HG03558 (cell line): ENCODE measurements around the gene NACC2.

ENCODE experiments used
- ATAC-seq: cut with Tn5 transposase; IDR thresholded peaks from one replicate; pipeline ENCODE4 v1.9.1; 2021; ENCODE audit warnings: moderate number of reproducible peaks; ENCODE audit not compliant: unreplicated experiment; ENCODE audit errors: extremely low read depth

Gene NACC2

DNA sequence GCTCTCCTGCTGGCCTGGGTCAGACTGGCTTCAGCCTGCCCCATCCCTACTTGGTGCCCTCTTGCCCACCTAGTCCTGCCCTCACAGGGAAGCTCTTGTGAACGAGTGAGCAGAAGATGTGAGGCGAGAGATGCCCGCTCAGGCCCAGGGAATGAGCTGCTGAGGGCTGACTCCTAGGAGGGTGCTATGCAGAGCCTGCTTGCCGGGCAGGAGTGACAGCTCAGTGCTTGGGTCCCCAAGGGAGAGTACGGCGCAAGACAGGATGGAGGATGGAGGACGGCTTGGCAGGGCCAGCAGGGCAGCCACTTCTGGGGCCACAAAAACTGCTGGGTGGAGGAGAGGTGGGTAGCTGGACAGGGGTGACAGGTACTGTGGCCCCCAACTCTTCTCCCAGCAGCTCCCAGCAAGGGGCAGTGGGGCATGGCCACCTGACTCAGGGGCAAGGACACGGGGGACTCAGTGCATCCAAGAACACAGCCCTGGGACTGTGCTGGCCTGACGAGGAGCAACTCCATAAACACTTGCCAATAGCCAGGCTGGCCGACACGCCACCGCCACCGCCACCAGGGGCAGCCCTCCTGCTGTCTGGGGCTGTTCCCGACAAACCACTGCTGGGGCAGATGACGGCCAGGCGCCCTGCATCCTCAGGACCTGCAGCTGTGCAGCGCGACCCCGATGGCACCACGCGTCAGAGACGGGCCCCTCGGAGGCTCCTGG, 78.4 kb downstream of the NACC2 start:
- ATAC-seq = no peak

GRCh38 chr9:136015656-136016571, 79.2 kb downstream of the NACC2 start:
- no peak for ATAC-seq

GRCh38 chr9:136014924-136015633, 80.0 kb downstream of the NACC2 start:
- no peak for ATAC-seq

DNA sequence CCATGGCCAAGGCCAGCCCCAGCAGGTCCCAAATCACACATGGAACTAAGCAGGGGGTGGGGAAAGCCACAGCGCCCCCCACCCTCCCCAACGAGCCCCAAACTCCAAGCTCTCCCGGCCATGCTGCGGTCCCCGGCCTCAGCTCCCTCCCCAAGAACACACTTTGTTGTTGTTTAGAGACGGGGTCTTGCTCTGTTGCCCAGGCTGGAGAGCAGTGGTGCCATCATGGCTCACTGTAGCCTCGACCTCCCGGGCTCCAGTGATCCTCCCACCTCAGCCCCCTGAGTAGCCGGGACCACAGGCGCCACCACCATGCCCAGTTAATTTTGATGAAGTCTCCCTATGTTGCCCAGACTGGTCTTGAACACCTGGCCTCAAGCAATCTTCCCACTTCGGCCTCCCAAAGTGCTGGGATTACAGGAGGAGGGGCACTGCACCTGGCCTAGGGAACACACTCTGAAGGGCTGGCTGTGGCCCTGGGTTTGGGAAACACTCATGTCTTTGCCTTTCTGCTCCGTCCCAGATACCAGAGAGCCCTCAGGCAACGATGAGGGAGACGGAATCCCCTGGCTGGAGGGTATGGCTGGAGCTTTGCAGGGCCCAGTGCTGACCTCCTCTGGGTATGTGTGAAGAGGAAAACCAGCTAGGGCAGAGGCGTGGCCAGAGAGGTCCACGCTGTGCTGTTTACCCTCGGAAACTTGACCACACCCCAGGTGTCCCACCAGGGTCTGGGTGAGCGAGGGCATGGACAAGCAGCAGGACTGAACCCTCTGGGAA, 80.8 kb downstream of the NACC2 start:
- no peak for ATAC-seq

DNA sequence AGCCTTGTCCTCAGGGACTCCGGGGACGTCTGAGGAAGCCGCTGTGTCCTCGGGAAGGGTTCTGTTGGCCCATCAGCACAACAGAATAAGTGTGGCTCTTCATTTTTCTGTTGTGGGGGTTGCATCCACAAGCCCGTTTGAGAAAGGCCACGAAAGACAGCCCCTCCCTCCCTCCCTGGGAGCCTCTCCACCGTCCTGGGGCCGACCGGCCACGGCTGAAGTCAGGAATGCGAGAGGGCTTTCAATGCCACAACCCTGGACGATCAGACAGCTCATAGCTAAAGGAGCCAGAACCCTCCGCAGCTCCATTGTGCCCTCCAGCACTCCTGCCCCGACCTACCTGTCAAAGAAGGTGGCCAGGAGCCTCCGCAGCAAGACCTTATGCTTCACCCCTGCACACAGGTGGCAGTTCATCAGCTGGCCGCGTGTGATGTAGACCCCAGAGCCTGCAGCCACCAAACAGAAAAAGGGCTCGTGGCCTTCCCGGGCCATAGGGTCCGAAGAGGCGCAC, 81.5 kb downstream of the NACC2 start:
- no peak for ATAC-seq

- ATAC-seq = no peak
These were observed 82.0 kb downstream of the NACC2 start for GRCh38 chr9:136013116-136013515.

- ATAC-seq = no peak
These were observed 82.4 kb downstream of the NACC2 start for GRCh38 chr9:136012651-136013050.

- no peak for ATAC-seq
These were observed 83.2 kb downstream of the NACC2 start for GRCh38 chr9:136011703-136012496.

GRCh38 chr9:136011376-136011702, 83.8 kb downstream of the NACC2 start:
- no peak for ATAC-seq

DNA sequence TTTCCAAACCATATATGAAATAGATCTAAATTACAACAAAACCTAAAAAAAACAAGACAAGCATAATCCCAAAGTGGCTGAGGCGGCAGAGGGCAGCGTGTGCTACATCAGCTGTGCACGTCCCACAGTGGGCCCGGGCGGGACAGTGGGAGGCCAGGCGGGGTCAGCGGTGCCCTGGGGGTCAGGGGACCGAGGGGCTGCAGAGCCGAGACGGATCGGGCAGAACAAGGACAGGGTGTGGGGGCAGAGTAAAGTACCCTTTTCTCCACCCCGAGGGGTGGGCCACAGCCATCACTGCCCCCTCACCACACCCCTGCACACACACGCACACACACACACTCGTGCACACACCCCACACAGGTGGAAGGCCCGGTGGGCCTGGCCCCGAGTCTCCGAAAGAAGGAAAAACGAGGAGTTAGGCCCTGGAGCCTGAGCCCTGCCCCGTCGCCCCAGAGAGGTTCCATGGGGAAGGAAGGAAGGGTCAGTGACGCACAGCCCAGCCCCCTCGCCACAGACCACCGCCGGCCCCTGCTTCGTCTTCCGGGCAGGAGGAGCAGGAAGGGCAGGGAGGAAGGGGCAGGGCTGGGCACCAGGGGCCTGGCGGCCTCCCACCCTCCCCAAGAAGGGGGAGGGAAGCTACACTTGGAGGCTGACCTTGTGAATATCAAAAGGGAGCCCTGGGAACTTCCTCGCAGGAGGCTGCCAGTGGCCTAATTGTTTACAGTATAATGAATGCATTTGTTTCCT, 84.3 kb downstream of the NACC2 start:
- no peak for ATAC-seq

- no peak for ATAC-seq
These were observed 84.9 kb downstream of the NACC2 start for GRCh38 chr9:136010176-136010575.

- ATAC-seq = no peak
These were observed 85.6 kb downstream of the NACC2 start for GRCh38 chr9:136009516-136009915.

GRCh38 chr9:136008693-136008997, 86.4 kb downstream of the NACC2 start:
- ATAC-seq = no peak

DNA sequence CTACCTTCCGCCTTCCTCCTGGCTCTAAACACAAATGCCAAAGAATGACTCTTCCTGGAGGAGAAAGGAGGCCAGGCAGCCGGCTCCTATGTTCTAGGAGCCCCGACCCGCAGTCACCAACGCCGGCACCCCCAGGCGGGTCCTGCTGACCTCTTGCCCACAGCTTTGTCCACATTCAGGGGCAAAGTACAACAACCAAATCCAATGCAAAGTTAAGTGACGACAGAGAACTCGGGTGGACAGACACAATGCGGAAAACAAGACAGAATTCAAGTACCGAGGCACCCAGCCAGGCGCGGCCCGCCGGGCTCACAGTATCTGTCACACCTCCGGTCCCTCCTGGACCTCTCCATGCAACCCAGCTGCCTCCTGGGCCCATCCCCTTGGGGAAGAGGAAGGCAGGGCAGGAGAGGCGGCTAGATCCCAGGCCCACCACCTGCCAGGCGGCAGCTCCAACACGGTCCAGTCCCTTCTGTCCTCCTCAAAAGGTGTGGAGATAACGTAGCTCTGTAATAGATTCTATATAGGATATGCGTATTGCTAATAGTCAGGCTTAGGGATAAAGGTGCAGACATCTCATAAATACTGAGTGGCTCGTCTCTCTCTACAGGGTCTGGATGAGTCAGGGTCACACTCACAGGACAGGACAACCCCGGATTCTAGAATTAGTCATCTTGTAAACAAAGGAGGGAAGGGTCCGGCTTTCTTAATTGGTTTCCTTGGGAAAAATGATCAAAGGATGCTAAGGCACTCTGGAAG, 87.0 kb downstream of the NACC2 start:
- no peak for ATAC-seq

- no peak for ATAC-seq
These were observed 87.7 kb downstream of the NACC2 start for GRCh38 chr9:136007276-136007933.

GRCh38 chr9:136006169-136006568, 88.9 kb downstream of the NACC2 start:
- ATAC-seq = no peak

DNA sequence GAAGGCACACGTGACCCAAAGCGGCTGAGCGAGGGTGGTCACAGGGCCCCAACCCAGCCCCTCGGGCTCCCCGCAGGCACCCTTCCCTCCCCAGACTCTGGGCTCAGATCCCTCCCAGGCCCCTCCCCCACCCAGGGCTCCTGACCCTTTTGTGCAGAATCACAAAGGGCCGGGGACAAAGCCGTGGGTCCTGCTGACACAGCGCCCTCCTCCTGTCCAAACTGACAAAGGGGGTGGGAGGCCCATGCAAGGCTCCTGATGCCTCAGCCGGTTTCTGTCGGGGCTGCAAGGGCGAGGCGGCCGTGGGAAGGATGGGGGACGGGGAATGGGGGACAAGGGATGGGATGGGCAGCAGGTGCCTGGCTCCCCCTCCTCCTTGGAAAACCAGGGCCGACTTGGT, 90.4 kb downstream of the NACC2 start:
- ATAC-seq = no peak

DNA sequence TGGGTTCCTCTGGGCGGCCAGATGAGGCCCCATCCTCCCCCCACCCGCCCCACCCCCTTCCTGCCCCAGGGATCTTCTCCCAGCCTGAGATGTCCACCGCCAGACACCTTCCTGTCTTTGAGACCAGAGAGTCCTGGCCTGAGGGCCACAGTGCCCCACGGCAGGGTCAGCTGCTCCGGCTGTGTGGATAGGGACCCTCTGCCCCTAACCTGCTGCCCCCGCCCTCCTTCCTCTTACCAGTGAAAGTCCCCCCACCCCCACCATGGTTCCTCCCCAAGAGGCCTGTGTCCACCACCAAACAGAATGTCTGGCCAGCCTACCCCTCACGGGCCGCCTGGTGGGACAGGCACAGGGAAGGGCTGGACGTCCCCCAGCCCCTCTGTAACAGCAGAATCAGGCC, 90.9 kb downstream of the NACC2 start:
- no peak for ATAC-seq
